H1 (cell line): ENCODE measurements around the gene LAMTOR4. TPM values are rescaled to one million over a fixed set of nuclear protein-coding genes. Genes with fewer than 3 reads are reported as not detected.

ENCODE experiments used
- BCL11A ChIP-seq, 2 experiments: IDR thresholded peaks; one replicate each; pipeline ENCODE4 v1.6.1; 2011; ENCODE audit warnings: low read depth in 2 of 2, low read length in 2 of 2, mild to moderate bottlenecking in 2 of 2
- CHD2 ChIP-seq: IDR thresholded peaks from 2 replicates; pipeline ENCODE4 v1.6.1; 2012; ENCODE audit warnings: low read length, improper control_type of control experiment
- EGR1 ChIP-seq: IDR thresholded peaks from 2 replicates; pipeline ENCODE4 v1.6.1; 2011; ENCODE audit warnings: low read depth, low read length, borderline replicate concordance
- EP300 ChIP-seq, 2 experiments: IDR thresholded peaks; 1 replicate in 1 of 2; 2 replicates in 1 of 2; pipeline ENCODE4 v1.6.1; 2011 to 2012; ENCODE audit warnings: low read depth in 2 of 2, low read length in 2 of 2, mild to moderate bottlenecking in 2 of 2, borderline replicate concordance in 1 of 2, inconsistent platforms in 1 of 2, moderate library complexity in 1 of 2
- GTF2F1 ChIP-seq: IDR thresholded peaks from 2 replicates; pipeline ENCODE4 v1.6.1; 2012; ENCODE audit warnings: low read depth, low read length, improper control_type of control experiment, borderline replicate concordance
- JUN ChIP-seq: IDR thresholded peaks from 2 replicates; pipeline ENCODE4 v1.6.1; 2011; ENCODE audit warnings: low read depth, mild to moderate bottlenecking, improper control_type of control experiment, low read length
- JUND ChIP-seq: IDR thresholded peaks from 2 replicates; pipeline ENCODE4 v1.6.1; 2011; ENCODE audit warnings: mild to moderate bottlenecking, improper control_type of control experiment, low read length
- KDM4A ChIP-seq: IDR thresholded peaks from one replicate; pipeline ENCODE4 v1.7.1; 2012; ENCODE audit warnings: low read depth, mild to moderate bottlenecking, moderate library complexity, low read length, inconsistent platforms; ENCODE audit not compliant: severe bottlenecking
- NRF1 ChIP-seq: IDR thresholded peaks from 2 replicates; pipeline ENCODE4 v1.6.1; 2011; ENCODE audit warnings: mild to moderate bottlenecking, low read depth, low read length, improper control_type of control experiment
- RAD21 ChIP-seq, 2 experiments: IDR thresholded peaks in 1 of 2; conservative IDR thresholded peaks in 1 of 2; 2 replicates each; pipeline ENCODE4 v1.6.1; 2011; ENCODE audit warnings: low read depth in 2 of 2, low read length in 2 of 2, improper control_type of control experiment in 1 of 2, inconsistent platforms in 1 of 2, mild to moderate bottlenecking in 1 of 2, moderate library complexity in 1 of 2
- RBBP5 ChIP-seq: IDR thresholded peaks from 2 replicates; pipeline ENCODE4 v1.7.1; 2012; ENCODE audit warnings: low read depth, mild to moderate bottlenecking, inconsistent platforms, low read length, moderate library complexity, borderline replicate concordance
- SIRT6 ChIP-seq: IDR thresholded peaks from one replicate; pipeline ENCODE4 v1.7.1; 2012; ENCODE audit warnings: low read length, inconsistent platforms
- SIX5 ChIP-seq: IDR thresholded peaks from 2 replicates; pipeline ENCODE4 v1.6.1; 2011; ENCODE audit warnings: mild to moderate bottlenecking, low read depth, low read length
- SP1 ChIP-seq: IDR thresholded peaks from 2 replicates; pipeline ENCODE4 v1.6.1; 2011; ENCODE audit warnings: low read depth, low read length
- TCF12 ChIP-seq: IDR thresholded peaks from 2 replicates; pipeline ENCODE4 v1.6.1; 2011; ENCODE audit warnings: low read depth, mild to moderate bottlenecking, low read length
- YY1 ChIP-seq: IDR thresholded peaks from 2 replicates; pipeline ENCODE4 v1.6.1; 2011; ENCODE audit warnings: low read depth, mild to moderate bottlenecking, low read length
- ZNF274 ChIP-seq: IDR thresholded peaks from 2 replicates; pipeline ENCODE4 v1.7.0; 2012; ENCODE audit warnings: low read length, borderline replicate concordance; ENCODE audit errors: extremely low read depth
- polyA plus RNA-seq, 7 experiments: library from polyadenylated mRNA; depleted of rRNA in 3 of 7; stranded (reverse) in 5 of 7; unstranded in 2 of 7; fragments of >200 nt in 5 of 7; fragments of 200-250 nt in 2 of 7; gene quantifications; 1 replicate in 5 of 7; 2 replicates in 1 of 7; 4 replicates in 1 of 7; pipeline versions ENCODE4 v1.2.1 to v1.2.3, GENCODE V29; 2011 to 2013; ENCODE audit warnings: missing spikeins in 2 of 7, mixed read lengths in 2 of 7
- total RNA-seq: library from RNA; stranded (reverse); fragmentation: NEBNext Ultra II Directional; extraction: Animal tissue kit (Norgen Biotek cat#: 25700); gene quantifications from 2 replicates; pipeline ENCODE4 v1.2.1, GENCODE V29; 2021
- TF ChIP-seq, protein P1 (sequence below): IDR thresholded peaks from 2 replicates; pipeline ENCODE4 v1.6.1; 2012; ENCODE audit warnings: inconsistent platforms
- TF ChIP-seq, protein P2 (sequence below): IDR thresholded peaks from 2 replicates; pipeline ENCODE4 v1.6.1; 2012; ENCODE audit warnings: low read length, inconsistent platforms
- TF ChIP-seq, protein P3 (sequence below): IDR thresholded peaks from 2 replicates; pipeline ENCODE4 v1.6.1; 2011; ENCODE audit warnings: low read length, improper control_type of control experiment

LAMTOR4 gene
- total and polyA plus RNA-seq, 2 of the 8 experiments (the other 6 are each of a cell fraction or from before 2014, with no cell fraction given): 153 to 622 TPM

DNA sequence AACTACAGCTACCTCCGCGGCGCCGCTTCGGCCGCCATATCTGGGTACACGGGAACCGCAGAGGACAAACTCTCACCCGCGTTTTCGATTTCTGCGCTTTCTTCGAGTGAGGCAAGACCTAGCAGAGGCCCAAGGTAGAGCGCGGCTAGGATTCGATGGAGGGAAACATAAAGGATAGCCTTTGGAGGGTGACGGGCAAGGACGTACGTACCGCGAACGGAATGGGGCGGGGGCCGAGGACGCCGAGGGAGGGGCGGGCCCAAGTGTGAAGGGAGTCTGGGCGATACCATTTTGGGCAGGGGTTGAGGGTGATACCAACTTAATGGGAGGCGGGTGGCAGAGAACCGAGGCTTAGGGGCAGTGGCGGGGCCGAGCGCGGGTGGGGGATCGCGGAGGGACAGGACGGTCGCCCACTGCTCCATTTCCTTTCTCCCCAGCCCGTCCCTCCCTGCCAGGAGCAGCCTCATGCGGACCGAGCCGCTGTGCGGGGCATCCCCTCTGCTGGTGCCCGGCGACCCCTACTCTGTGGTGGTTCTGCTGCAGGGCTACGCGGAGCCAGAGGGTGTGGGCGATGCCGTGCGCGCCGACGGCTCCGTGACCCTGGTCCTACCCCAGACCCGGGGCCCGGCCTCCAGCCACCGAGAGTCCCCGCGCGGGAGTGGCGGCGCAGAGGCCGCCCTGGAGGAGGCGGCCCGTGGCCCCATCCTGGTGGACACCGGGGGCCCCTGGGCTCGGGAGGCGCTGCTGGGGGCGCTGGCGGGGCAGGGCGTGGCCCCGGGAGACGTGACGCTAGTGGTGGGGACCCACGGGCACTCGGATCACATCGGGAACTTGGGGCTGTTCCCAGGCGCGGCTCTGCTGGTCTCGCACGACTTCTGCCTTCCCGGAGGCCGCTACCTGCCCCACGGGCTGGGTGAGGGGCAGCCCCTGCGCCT lies 21.5 kb upstream of the LAMTOR4 start, which contains the start of gene MBLAC1 (continued):
- peak; percentile 86 for TF ChIP-seq KDM4A
- TF ChIP-seq CHD2: peak; percentile 73
- 0 out of 2 replicates have a peak, but pooled peaks have one; percentile 33 for TF ChIP-seq SP1
- TF ChIP-seq, protein P1, sequence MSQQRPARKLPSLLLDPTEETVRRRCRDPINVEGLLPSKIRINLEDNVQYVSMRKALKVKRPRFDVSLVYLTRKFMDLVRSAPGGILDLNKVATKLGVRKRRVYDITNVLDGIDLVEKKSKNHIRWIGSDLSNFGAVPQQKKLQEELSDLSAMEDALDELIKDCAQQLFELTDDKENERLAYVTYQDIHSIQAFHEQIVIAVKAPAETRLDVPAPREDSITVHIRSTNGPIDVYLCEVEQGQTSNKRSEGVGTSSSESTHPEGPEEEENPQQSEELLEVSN: peak; percentile 12; the same call in 1 of the 2 replicates
- no peak for TF ChIP-seq SIRT6
- peak; percentile 95 for TF ChIP-seq JUND
- no peak for TF ChIP-seq NRF1
- TF ChIP-seq GTF2F1: no peak
- peak; percentile 93 for TF ChIP-seq YY1
- TF ChIP-seq BCL11A (IDR thresholded peaks at IDR 0.05; ENCODE audit: low read depth in 2 of 2, low read length in 2 of 2): no peak
- no peak for TF ChIP-seq EGR1
- TF ChIP-seq, protein P2, sequence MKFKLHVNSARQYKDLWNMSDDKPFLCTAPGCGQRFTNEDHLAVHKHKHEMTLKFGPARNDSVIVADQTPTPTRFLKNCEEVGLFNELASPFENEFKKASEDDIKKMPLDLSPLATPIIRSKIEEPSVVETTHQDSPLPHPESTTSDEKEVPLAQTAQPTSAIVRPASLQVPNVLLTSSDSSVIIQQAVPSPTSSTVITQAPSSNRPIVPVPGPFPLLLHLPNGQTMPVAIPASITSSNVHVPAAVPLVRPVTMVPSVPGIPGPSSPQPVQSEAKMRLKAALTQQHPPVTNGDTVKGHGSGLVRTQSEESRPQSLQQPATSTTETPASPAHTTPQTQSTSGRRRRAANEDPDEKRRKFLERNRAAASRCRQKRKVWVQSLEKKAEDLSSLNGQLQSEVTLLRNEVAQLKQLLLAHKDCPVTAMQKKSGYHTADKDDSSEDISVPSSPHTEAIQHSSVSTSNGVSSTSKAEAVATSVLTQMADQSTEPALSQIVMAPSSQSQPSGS: no peak
- TF ChIP-seq RBBP5: 0 out of 2 replicates have a peak, but pooled peaks have one; percentile 63
- TF ChIP-seq, protein P3, sequence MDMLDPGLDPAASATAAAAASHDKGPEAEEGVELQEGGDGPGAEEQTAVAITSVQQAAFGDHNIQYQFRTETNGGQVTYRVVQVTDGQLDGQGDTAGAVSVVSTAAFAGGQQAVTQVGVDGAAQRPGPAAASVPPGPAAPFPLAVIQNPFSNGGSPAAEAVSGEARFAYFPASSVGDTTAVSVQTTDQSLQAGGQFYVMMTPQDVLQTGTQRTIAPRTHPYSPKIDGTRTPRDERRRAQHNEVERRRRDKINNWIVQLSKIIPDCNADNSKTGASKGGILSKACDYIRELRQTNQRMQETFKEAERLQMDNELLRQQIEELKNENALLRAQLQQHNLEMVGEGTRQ: no peak
- no peak for TF ChIP-seq RAD21 (IDR thresholded peaks at IDR 0.05 in 1 of 2, conservative IDR thresholded peaks at IDR 0.05 in 1 of 2; ENCODE audit: low read depth in 2 of 2, low read length in 2 of 2)
- TF ChIP-seq ZNF274: no peak
- TF ChIP-seq TCF12: no peak
- no peak for TF ChIP-seq JUN
- TF ChIP-seq EP300 (IDR thresholded peaks at IDR 0.05; ENCODE audit: borderline replicate concordance in 1 of 2, low read depth in 2 of 2, low read length in 2 of 2): peak in 1 of 2 experiments; percentile 98; a peak in 2 of 3 replicates
- peak; percentile 26; the same call in 1 of the 2 replicates for TF ChIP-seq SIX5
